Testis (tissue), 3 donors: ENCODE results near the gene ARPC5. TPM values are rescaled to one million over a fixed set of nuclear protein-coding genes. Genes with fewer than 3 reads are reported as not detected.

Experiments used
- DNase-seq: peaks from one replicate; pipeline ENCODE4 v3.0.0-alpha.2; 2019
- H3K27ac ChIP-seq, 2 donors: fragments of 200-600 bp; sonication (generic); one replicate each; pipeline ENCODE4 v1.5.1; 2019
- H3K27me3 ChIP-seq: fragments of 200-600 bp; sonication (generic); one replicate; pipeline ENCODE4 v1.5.1; 2019
- H3K36me3 ChIP-seq: fragments of 200-600 bp; sonication (generic); one replicate; pipeline ENCODE4 v1.5.1; 2017; ENCODE audit warnings: low read depth; ENCODE audit errors: missing control alignments
- H3K4me1 ChIP-seq: fragments of 200-600 bp; sonication (generic); one replicate; pipeline ENCODE4 v1.5.1; 2019
- H3K4me3 ChIP-seq, 2 donors: fragments of 200-600 bp; sonication (generic); one replicate each; pipeline ENCODE4 v1.5.1; 2017 to 2019
- H3K9me3 ChIP-seq: fragments of 200-600 bp; sonication (generic); one replicate; pipeline ENCODE4 v1.5.1; 2017
- CTCF ChIP-seq, 3 experiments: fragments of 450-650 bp in 2 of 3; fragments of 200-600 bp in 1 of 3; sonication (generic) in 1 of 3; IDR thresholded peaks; one replicate each; pipeline ENCODE4 v1.5.1; 2016 to 2019; ENCODE audit warnings: antibody characterized with exemption in 3 of 3, mild to moderate bottlenecking in 2 of 3, moderate library complexity in 1 of 3
- POLR2A ChIP-seq: fragments of 450-650 bp; IDR thresholded peaks from one replicate; pipeline ENCODE4 v1.6.1; 2017; ENCODE audit warnings: antibody characterized with exemption, mild to moderate bottlenecking, moderate library complexity
- WGBS, 2 donors: methylation state at CpG; one replicate each; pipeline ENCODE4 v1.1.5; 2018; 5-methylcytosine and 5-hydroxymethylcytosine counted together
- intact Hi-C: fragments of 100-400 bp; cut with DNase I; formaldehyde crosslinking; loops from one replicate; pipeline ENCODE4 v1.15.1; 2023; ENCODE audit warnings: low total_unique reads
- polyA plus RNA-seq: library from polyadenylated mRNA; stranded (reverse); fragments of 350-450 nt; fragmentation: Illumina TruSeq; extraction: RNeasy Lipid Tissue Mini Kit (QIAGEN cat#74804); gene quantifications from one replicate; pipeline ENCODE4 v1.2.3, GENCODE V29; 2014; ENCODE audit warnings: low read depth, low replicate concordance; ENCODE audit not compliant: insufficient read depth
- total RNA-seq, 2 donors: library from RNA; depleted of rRNA; stranded (reverse); fragments of >200 nt; gene quantifications; one replicate each; pipeline ENCODE4 v1.2.3, GENCODE V29; 2016

Gene ARPC5
- total and polyA plus RNA-seq, 3 donors from 2014 or later, result 55.8 to 136 (median 66.6) TPM

- Histone ChIP-seq H3K9me3 (no peaks in the 10 kb centered on the region), H3K4me1 (peaks cover 6% of the 10 kb centered on the region), H3K27ac (no peak overlapping the region), H3K36me3 (no peaks in the 10 kb centered on the region), H3K27me3 (no peaks in the 10 kb centered on the region), H3K4me3 (no peak overlapping the region)
- no peak for DNase-seq
- WGBS, 2 donors, result 45 to 60% methylated on average over 1 of the region's 1 CpG
- no peak for TF ChIP-seq POLR2A
- TF ChIP-seq CTCF (IDR thresholded peaks at IDR 0.05), result no peak
- intact Hi-C loops, result no loop called here
Measured at GRCh38 chr1:183640193-183640592, 4.6 kb upstream of the ARPC5 start.

- Histone ChIP-seq H3K27me3 (no peaks in the 10 kb centered on the region), H3K27ac (no peak overlapping the region), H3K9me3 (no peaks in the 10 kb centered on the region), H3K4me3 (no peak overlapping the region), H3K4me1 (peaks cover 12% of the 10 kb centered on the region), H3K36me3 (no peaks in the 10 kb centered on the region)
- DNase-seq, result no peak
- WGBS, 2 donors, result 85 to 87% methylated on average over 7 of the region's 7 CpGs
- TF ChIP-seq POLR2A (no peak), CTCF (IDR thresholded peaks at IDR 0.05) (no peak)
- intact Hi-C loops, result no loop called here
Measured at GRCh38 chr1:183638649-183639387, 3.2 kb upstream of the ARPC5 start.

GRCh38 chr1:183636783-183637182 lies 1.2 kb upstream of the ARPC5 start:
- no peaks in the 10 kb centered on the region for H3K36me3 ChIP-seq
- intact Hi-C loops, result no loop called here
- peaks cover 23% of the 10 kb centered on the region for H3K4me1 ChIP-seq
- 35 to 38% methylated on average over 5 of the region's 5 CpGs for WGBS, 2 donors
- no peak for TF ChIP-seq POLR2A
- TF ChIP-seq CTCF (IDR thresholded peaks at IDR 0.05), result no peak
- H3K4me3 ChIP-seq, result peak overlapping the region in 1 of 2 donors; percentile 99
- DNase-seq, result no peak
- no peak overlapping the region for H3K27ac ChIP-seq
- no peaks in the 10 kb centered on the region for H3K27me3 ChIP-seq
- H3K9me3 ChIP-seq, result no peaks in the 10 kb centered on the region

GRCh38 chr1:183636334-183636682 lies 725 bp upstream of the ARPC5 start:
- H3K4me1 ChIP-seq, result peaks cover 28% of the 10 kb centered on the region
- H3K27ac ChIP-seq, result peak overlapping the region; percentile 57 to 97
- intact Hi-C loops, result no loop called here
- WGBS, 2 donors, result 2 to 3% methylated on average over 15 of the region's 15 CpGs
- no peak for DNase-seq
- H3K4me3 ChIP-seq, result peak overlapping the region; percentile 74 to 99
- H3K9me3 ChIP-seq, result no peaks in the 10 kb centered on the region
- H3K27me3 ChIP-seq, result no peaks in the 10 kb centered on the region
- TF ChIP-seq CTCF (IDR thresholded peaks at IDR 0.05), result no peak
- no peak for TF ChIP-seq POLR2A
- H3K36me3 ChIP-seq, result no peaks in the 10 kb centered on the region

- intact Hi-C loops, result no loop called here
- no peaks in the 10 kb centered on the region for H3K36me3 ChIP-seq
- no peaks in the 10 kb centered on the region for H3K9me3 ChIP-seq
- 0% methylated on average over 11 to 37 of the region's 42 CpGs for WGBS, 2 donors
- no peak for TF ChIP-seq POLR2A
- no peak for TF ChIP-seq CTCF (IDR thresholded peaks at IDR 0.05)
- H3K4me1 ChIP-seq, result peaks cover 38% of the 10 kb centered on the region
- no peaks in the 10 kb centered on the region for H3K27me3 ChIP-seq
- peak; percentile 48 for DNase-seq
- H3K4me3 ChIP-seq, result peak overlapping the region; percentile 74 to 99
- peak overlapping the region; percentile 96 to 97 for H3K27ac ChIP-seq
Measured at GRCh38 chr1:183635099-183635605, 431 bp downstream of the ARPC5 start.
